Urothelium cell line (cell line): Measurements from ENCODE around the gene GADL1.

ENCODE experiments used
- DNase-seq: peaks from one replicate; pipeline ENCODE4 v3.0.0; 2011; ENCODE audit warnings: low spot score, mixed read lengths
- FAIRE-seq: peaks from 2 replicates; lab custom pipeline; 2011; peaks lifted over from hg19 to GRCh38; lab: Jason Lieb, UNC

Gene GADL1

GRCh38 chr3:30894521-30895251, at the start of gene GADL1:
GADL1 (minus strand) TSS chr3:30894661; CDS start chr3:30894614, 47 bp downstream.
- DNase-seq (peak; percentile 65), FAIRE-seq (no peak)

- DNase-seq (no peak), FAIRE-seq (no peak)
Observed at GRCh38 chr3:30944124-30944523, 49.7 kb upstream of the GADL1 start.

GRCh38 chr3:30943206-30943605, 48.7 kb upstream of the GADL1 start:
- no peak for FAIRE-seq

GRCh38 chr3:30941342-30941741, 46.9 kb upstream of the GADL1 start:
- FAIRE-seq = no peak
- no peak for DNase-seq

More at GRCh38 chr3:30943206-30943605, 48.7 kb upstream of the GADL1 start:
- no peak for DNase-seq

GRCh38 chr3:30940740-30941139, 46.3 kb upstream of the GADL1 start:
- FAIRE-seq (no peak), DNase-seq (no peak)

- no peak for FAIRE-seq
- DNase-seq = peak; percentile 37
Observed at GRCh38 chr3:30934208-30934550, 39.7 kb upstream of the GADL1 start.

- DNase-seq (no peak), FAIRE-seq (no peak)
Observed at GRCh38 chr3:30933478-30934207, 39.2 kb upstream of the GADL1 start.

- FAIRE-seq (no peak), DNase-seq (no peak)
Observed at GRCh38 chr3:30932513-30933098, 38.1 kb upstream of the GADL1 start.

GRCh38 chr3:30924763-30925162, 30.3 kb upstream of the GADL1 start:
- DNase-seq (no peak), FAIRE-seq (no peak)

GRCh38 chr3:30919564-30919963, 25.1 kb upstream of the GADL1 start:
- no peak for DNase-seq
- no peak for FAIRE-seq

GRCh38 chr3:30918761-30919160, 24.3 kb upstream of the GADL1 start:
- no peak for FAIRE-seq
- no peak for DNase-seq

- DNase-seq (no peak), FAIRE-seq (no peak)
Observed at GRCh38 chr3:30915782-30916181, 21.3 kb upstream of the GADL1 start.

GRCh38 chr3:30914696-30915095, 20.2 kb upstream of the GADL1 start:
- DNase-seq = no peak
- FAIRE-seq = no peak

- FAIRE-seq = no peak
- DNase-seq = no peak
Observed at GRCh38 chr3:30913176-30913575, 18.7 kb upstream of the GADL1 start.

GRCh38 chr3:30912301-30912700, 17.8 kb upstream of the GADL1 start:
- DNase-seq (no peak), FAIRE-seq (no peak)

GRCh38 chr3:30908456-30909037, 14.1 kb upstream of the GADL1 start:
- DNase-seq = no peak
- FAIRE-seq = no peak

- FAIRE-seq (no peak), DNase-seq (no peak)
Observed at GRCh38 chr3:30904996-30905395, 10.5 kb upstream of the GADL1 start.

- FAIRE-seq = no peak
- DNase-seq = no peak
Observed at GRCh38 chr3:30895329-30895728, 868 bp upstream of the GADL1 start.

- FAIRE-seq (no peak), DNase-seq (peak; percentile 6)
Observed at GRCh38 chr3:30893678-30894325, 659 bp downstream of the GADL1 start.

GRCh38 chr3:30890907-30891306, 3.6 kb downstream of the GADL1 start:
- no peak for FAIRE-seq
- DNase-seq = no peak

GRCh38 chr3:30886888-30887287, 7.6 kb downstream of the GADL1 start:
- DNase-seq (no peak), FAIRE-seq (no peak)
